HCT116 (cell line): ENCODE results near the gene KCTD14. TPM values are rescaled to one million over a fixed set of nuclear protein-coding genes. Genes with fewer than 3 reads are reported as not detected.

Experiments used
- ATAC-seq: fragments of 200-7000 bp; cut with Tn5 transposase; 2 replicates; pipeline ENCODE4 v1.9.1; 2020; ENCODE audit warnings: mild to moderate bottlenecking, moderate library complexity
- BruUV-seq: library from RNA; stranded (reverse); fragments of 400-500 nt; replicated peaks from 2 replicates; lab custom pipeline; 2021; lab: Mats Ljungman, UMichigan
- CTCF ChIA-PET: fragments of 300-600 bp; sonication (Branson Sonifier 250); formaldehyde crosslinking; loops from one replicate; lab custom pipeline; 2021; ENCODE audit warnings: antibody characterized with exemption; lab: Charles Lee
- POLR2A ChIA-PET: fragments of 300-600, 350-600 bp; sonication (Branson Sonifier 250); formaldehyde crosslinking; loops from one replicate; lab custom pipeline; 2021; ENCODE audit warnings: antibody characterized with exemption; lab: Charles Lee
- RAD21 ChIA-PET, 2 experiments: fragments of 300-600 bp; sonication (Branson Sonifier 250); formaldehyde crosslinking; loops; one replicate each; lab custom pipeline; 2023; ENCODE audit warnings: low total read pairs in 2 of 2; ENCODE audit not compliant: uncharacterized antibody in 2 of 2, unreplicated experiment in 2 of 2, low non-redundant PET in 1 of 2; lab: Charles Lee
- DNase-seq: peaks from one replicate; pipeline ENCODE4 v3.0.0-alpha.2; 2010; ENCODE audit warnings: low read depth, low spot score
- H2AFZ ChIP-seq: fragments of 200-600 bp; shearing (Covaris generic), sonication (generic); 2 replicates; pipeline ENCODE4 v1.6.1; 2017; ENCODE audit warnings: low read depth, mixed run types, mixed read lengths, antibody characterized with exemption, low read length; ENCODE audit not compliant: poor library complexity, severe bottlenecking
- H3K27ac ChIP-seq: 2 replicates; pipeline ENCODE4 v1.5.1; 2012; ENCODE audit warnings: low read depth, low read length
- H3K27me3 ChIP-seq: fragments of 200-600 bp; sonication (generic); 2 replicates; pipeline ENCODE4 v1.6.1; 2016; ENCODE audit warnings: mixed run types, low read length, mixed read lengths; ENCODE audit not compliant: insufficient read depth
- H3K36me3 ChIP-seq, 2 experiments: fragments of 200-500 bp in 1 of 2; fragments of 200-600 bp in 1 of 2; sonication (Bioruptor generic) in 1 of 2; sonication (generic) in 1 of 2; 2 replicates each; pipeline versions ENCODE4 v1.5.1 to v1.6.1; 2014 to 2016; ENCODE audit warnings: low read length in 2 of 2, inconsistent platforms in 1 of 2, mixed read lengths in 1 of 2, mixed run types in 1 of 2; ENCODE audit not compliant: insufficient read depth in 2 of 2, control insufficient read depth in 1 of 2
- H3K4me1 ChIP-seq, 2 experiments: fragments of 200-600 bp in 1 of 2; sonication (generic) in 1 of 2; 2 replicates each; pipeline versions ENCODE4 v1.5.1 to v1.6.1; 2012 to 2017; ENCODE audit warnings: low read length in 2 of 2, inconsistent platforms in 1 of 2, mild to moderate bottlenecking in 1 of 2, mixed read lengths in 1 of 2, mixed run types in 1 of 2, moderate library complexity in 1 of 2; ENCODE audit not compliant: insufficient read depth in 2 of 2, control insufficient read depth in 1 of 2
- H3K4me2 ChIP-seq: fragments of 200-600 bp; sonication (generic); 2 replicates; pipeline ENCODE4 v1.6.1; 2017; ENCODE audit warnings: mixed run types, low read length, mixed read lengths
- H3K4me3 ChIP-seq, 2 experiments: fragments of 200-600 bp in 1 of 2; sonication (generic) in 1 of 2; replicated peaks in 1 of 2; 2 replicates each; pipeline ENCODE4 v1.5.1; 2011 to 2016; ENCODE audit warnings: low read length in 2 of 2, control low read depth in 1 of 2, low read depth in 1 of 2, mild to moderate bottlenecking in 1 of 2, mixed read lengths in 1 of 2, mixed run types in 1 of 2
- H3K79me2 ChIP-seq: fragments of 200-600 bp; sonication (generic); 2 replicates; pipeline ENCODE4 v1.6.1; 2017; ENCODE audit warnings: mild to moderate bottlenecking, mixed run types, low read length, moderate library complexity, mixed read lengths; ENCODE audit not compliant: insufficient read depth
- H3K9ac ChIP-seq: fragments of 200-600 bp; sonication (generic); 2 replicates; pipeline ENCODE4 v1.6.1; 2016; ENCODE audit warnings: low read length, mixed read lengths
- H3K9me2 ChIP-seq: fragments of 200-600 bp; sonication (generic), shearing (Covaris generic); 2 replicates; pipeline ENCODE4 v1.6.1; 2017; ENCODE audit warnings: mixed run types, mild to moderate bottlenecking, moderate library complexity; ENCODE audit not compliant: insufficient read depth
- H3K9me3 ChIP-seq, 2 experiments: fragments of 200-500 bp in 1 of 2; fragments of 200-600 bp in 1 of 2; sonication (Bioruptor generic) in 1 of 2; sonication (generic) in 1 of 2; 2 replicates each; pipeline ENCODE4 v1.6.1; 2014 to 2017; ENCODE audit warnings: low read length in 2 of 2, mixed read lengths in 2 of 2, inconsistent platforms in 1 of 2, low read depth in 1 of 2, mild to moderate bottlenecking in 1 of 2, mixed run types in 1 of 2, moderate library complexity in 1 of 2; ENCODE audit not compliant: control insufficient read depth in 1 of 2, insufficient read depth in 1 of 2
- H4K20me1 ChIP-seq: fragments of 200-600 bp; sonication (generic), shearing (Covaris generic); 2 replicates; pipeline ENCODE4 v1.6.1; 2017; ENCODE audit warnings: mixed run types, mild to moderate bottlenecking, moderate library complexity; ENCODE audit not compliant: insufficient read depth
- CBX3 ChIP-seq: IDR thresholded peaks from 2 replicates; pipeline ENCODE4 v1.6.1; 2012; ENCODE audit warnings: low read depth
- ELF1 ChIP-seq: IDR thresholded peaks from 2 replicates; pipeline ENCODE4 v1.6.1; 2012; ENCODE audit warnings: low read depth, borderline replicate concordance
- EZH2 ChIP-seq: fragments of 200-600 bp; sonication (generic); IDR thresholded peaks from 2 replicates; pipeline ENCODE4 v1.6.1; 2017; ENCODE audit warnings: antibody characterized with exemption, mixed run types
- EZH2phosphoT487 ChIP-seq: fragments of 200-600 bp; IDR thresholded peaks from 2 replicates; pipeline ENCODE4 v1.6.1; 2018; ENCODE audit warnings: antibody characterized with exemption, borderline replicate concordance
- FOSL1 ChIP-seq: IDR thresholded peaks from 2 replicates; pipeline ENCODE4 v1.6.1; 2012; ENCODE audit warnings: low read depth
- JUND ChIP-seq: IDR thresholded peaks from 2 replicates; pipeline ENCODE4 v1.6.1; 2012
- RAD21 ChIP-seq: IDR thresholded peaks from 2 replicates; pipeline ENCODE4 v1.6.1; 2012; ENCODE audit warnings: low read depth, mild to moderate bottlenecking
- REST ChIP-seq: IDR thresholded peaks from 2 replicates; pipeline ENCODE4 v1.6.1; 2012; ENCODE audit warnings: low read depth
- SIN3A ChIP-seq: IDR thresholded peaks from 2 replicates; pipeline ENCODE4 v1.6.1; 2012; ENCODE audit warnings: low read depth
- SRF ChIP-seq: IDR thresholded peaks from 2 replicates; pipeline ENCODE4 v1.6.1; 2012; ENCODE audit warnings: low read depth
- TCF7L2 ChIP-seq: IDR thresholded peaks from 2 replicates; pipeline ENCODE4 v1.7.0; 2011; ENCODE audit warnings: borderline replicate concordance, inconsistent platforms; ENCODE audit not compliant: insufficient read depth, insufficient read length; ENCODE audit errors: extremely low read depth
- ZFX ChIP-seq: fragments of 450-650 bp; IDR thresholded peaks from 2 replicates; pipeline ENCODE4 v1.6.1; 2017
- ZNF274 ChIP-seq: fragments of 200-500 bp; sonication (Bioruptor generic); IDR thresholded peaks from 2 replicates; pipeline ENCODE4 v1.6.1; 2014; ENCODE audit warnings: mild to moderate bottlenecking, low read depth, low read length, inconsistent platforms
- intact Hi-C: fragments of 100-400 bp; cut with micrococcal nuclease; formaldehyde crosslinking; loops from 2 replicates; pipeline ENCODE4 v1.10.0; 2022
- total RNA-seq: library from RNA; stranded (reverse); gene quantifications from one replicate; pipeline ENCODE4 v1.2.1, GENCODE V29; 2021; ENCODE audit not compliant: unreplicated experiment
- TF ChIP-seq, protein P1 (sequence below): IDR thresholded peaks from 2 replicates; pipeline ENCODE4 v1.6.1; 2012

Gene KCTD14
- total RNA-seq, 1 experiment from 2014 or later: 15.2 TPM

- H4K20me1 ChIP-seq: no peaks in the 10 kb centered on the region
- no TSS peak for BruUV-seq
- no peak overlapping the region for H3K4me2 ChIP-seq
- CTCF ChIA-PET: no interaction called here
- no peak for ATAC-seq
- no peak overlapping the region for H2AFZ ChIP-seq
- H3K4me1 ChIP-seq: no peaks in the 10 kb centered on the region
- H3K4me3 ChIP-seq: no peak overlapping the region
- RAD21 ChIA-PET: no interaction called here
- POLR2A ChIA-PET: no interaction called here
- H3K9me3 ChIP-seq: no peaks in the 10 kb centered on the region
- no peaks in the 10 kb centered on the region for H3K27me3 ChIP-seq
- H3K36me3 ChIP-seq: no peaks in the 10 kb centered on the region
- no peaks in the 10 kb centered on the region for H3K9me2 ChIP-seq
- intact Hi-C loops: no loop called here
- no peak overlapping the region for H3K9ac ChIP-seq
- no peak overlapping the region for H3K27ac ChIP-seq
- no peaks in the 10 kb centered on the region for H3K79me2 ChIP-seq
- TF ChIP-seq TCF7L2 (no peak), JUND (no peak), EZH2phosphoT487 (no peak), REST (no peak), SRF (no peak), ELF1 (no peak), SIN3A (no peak), ZFX (no peak), EZH2 (no peak), RAD21 (no peak), FOSL1 (no peak), CBX3 (no peak), ZNF274 (no peak)
- TF ChIP-seq, protein P1, sequence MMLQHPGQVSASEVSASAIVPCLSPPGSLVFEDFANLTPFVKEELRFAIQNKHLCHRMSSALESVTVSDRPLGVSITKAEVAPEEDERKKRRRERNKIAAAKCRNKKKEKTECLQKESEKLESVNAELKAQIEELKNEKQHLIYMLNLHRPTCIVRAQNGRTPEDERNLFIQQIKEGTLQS: no peak
- DNase-seq: no peak
Measured at GRCh38 chr11:78061088-78061920, 38.2 kb upstream of the KCTD14 start.
